ENCODE data around the gene BAZ1B. TPM values are rescaled to one million over a fixed set of nuclear protein-coding genes. Genes with fewer than 3 reads are reported as not detected.
A peak's percentile ranks its signal among the peaks of the same experiment; 100 is the strongest.

BAZ1B gene
- total RNA-seq, 1 experiment from 2014 or later: 66.3 TPM

DNA sequence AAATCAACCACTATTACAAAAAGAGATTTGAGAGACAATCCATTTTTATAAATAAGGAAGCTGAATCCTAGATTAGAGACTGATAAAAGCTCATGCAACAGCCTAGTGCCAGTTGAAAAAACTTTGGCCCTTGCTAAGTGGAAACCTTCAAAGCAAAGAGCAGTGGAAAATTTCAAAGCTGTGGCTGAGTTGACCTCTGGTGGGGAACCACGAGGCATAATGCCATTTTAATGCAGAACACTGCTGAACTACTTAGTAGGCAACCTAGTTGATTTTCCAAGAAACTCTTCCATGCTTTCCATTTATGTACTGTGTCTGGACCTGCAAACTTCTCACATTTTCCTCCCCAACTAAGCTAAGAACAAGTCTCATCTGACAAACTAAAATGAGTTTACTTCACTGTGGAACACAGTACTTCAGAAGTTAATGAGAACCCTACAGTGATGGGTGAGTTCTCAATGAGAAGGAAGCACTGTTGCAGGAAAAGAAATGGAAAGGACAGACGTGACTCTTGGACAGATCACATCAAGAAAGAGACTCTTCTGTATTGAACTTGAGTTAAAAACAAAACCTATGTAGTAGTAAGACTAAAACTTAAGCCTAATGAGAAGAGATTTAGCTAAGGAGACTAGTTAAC, 69.0 kb downstream of the BAZ1B start:
- H3K4me1 Mint-ChIP-seq: no peaks in the 10 kb centered on the region
- ChIA-PET POLR2A (no interaction called here), CTCF (interaction anchor here (1.5 kb wide), 1 partner anchor 272 kb away, joined by 5 read pairs; no protein-coding TSS in a partner anchor)
- H3K36me3 Mint-ChIP-seq: peaks cover 70% of the 10 kb centered on the region
- H3K27me3 Mint-ChIP-seq (ENCODE audit: low read depth): no peaks in the 10 kb centered on the region
- DNase-seq (ENCODE audit: low spot score) (no peak), ATAC-seq (no peak)
- no peak for TF ChIP-seq ZNF396 (CRISPR knock-in tag; IDR thresholded peaks at IDR 0.05; ENCODE audit: borderline replicate concordance)
- TF ChIP-seq TP53 (CRISPR knock-in tag; IDR thresholded peaks at IDR 0.05): no peak
- TF ChIP-seq, protein P1, sequence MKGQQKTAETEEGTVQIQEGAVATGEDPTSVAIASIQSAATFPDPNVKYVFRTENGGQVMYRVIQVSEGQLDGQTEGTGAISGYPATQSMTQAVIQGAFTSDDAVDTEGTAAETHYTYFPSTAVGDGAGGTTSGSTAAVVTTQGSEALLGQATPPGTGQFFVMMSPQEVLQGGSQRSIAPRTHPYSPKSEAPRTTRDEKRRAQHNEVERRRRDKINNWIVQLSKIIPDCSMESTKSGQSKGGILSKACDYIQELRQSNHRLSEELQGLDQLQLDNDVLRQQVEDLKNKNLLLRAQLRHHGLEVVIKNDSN (CRISPR knock-in tag; IDR thresholded peaks at IDR 0.05): no peak
- TF ChIP-seq SMAD3 (CRISPR knock-in tag; IDR thresholded peaks at IDR 0.05; ENCODE audit: borderline replicate concordance): no peak
- TF ChIP-seq JUN (CRISPR knock-in tag; IDR thresholded peaks at IDR 0.05): no peak
- no peak for TF ChIP-seq FOXK1 (CRISPR knock-in tag; IDR thresholded peaks at IDR 0.05)
- TF ChIP-seq, protein P2, sequence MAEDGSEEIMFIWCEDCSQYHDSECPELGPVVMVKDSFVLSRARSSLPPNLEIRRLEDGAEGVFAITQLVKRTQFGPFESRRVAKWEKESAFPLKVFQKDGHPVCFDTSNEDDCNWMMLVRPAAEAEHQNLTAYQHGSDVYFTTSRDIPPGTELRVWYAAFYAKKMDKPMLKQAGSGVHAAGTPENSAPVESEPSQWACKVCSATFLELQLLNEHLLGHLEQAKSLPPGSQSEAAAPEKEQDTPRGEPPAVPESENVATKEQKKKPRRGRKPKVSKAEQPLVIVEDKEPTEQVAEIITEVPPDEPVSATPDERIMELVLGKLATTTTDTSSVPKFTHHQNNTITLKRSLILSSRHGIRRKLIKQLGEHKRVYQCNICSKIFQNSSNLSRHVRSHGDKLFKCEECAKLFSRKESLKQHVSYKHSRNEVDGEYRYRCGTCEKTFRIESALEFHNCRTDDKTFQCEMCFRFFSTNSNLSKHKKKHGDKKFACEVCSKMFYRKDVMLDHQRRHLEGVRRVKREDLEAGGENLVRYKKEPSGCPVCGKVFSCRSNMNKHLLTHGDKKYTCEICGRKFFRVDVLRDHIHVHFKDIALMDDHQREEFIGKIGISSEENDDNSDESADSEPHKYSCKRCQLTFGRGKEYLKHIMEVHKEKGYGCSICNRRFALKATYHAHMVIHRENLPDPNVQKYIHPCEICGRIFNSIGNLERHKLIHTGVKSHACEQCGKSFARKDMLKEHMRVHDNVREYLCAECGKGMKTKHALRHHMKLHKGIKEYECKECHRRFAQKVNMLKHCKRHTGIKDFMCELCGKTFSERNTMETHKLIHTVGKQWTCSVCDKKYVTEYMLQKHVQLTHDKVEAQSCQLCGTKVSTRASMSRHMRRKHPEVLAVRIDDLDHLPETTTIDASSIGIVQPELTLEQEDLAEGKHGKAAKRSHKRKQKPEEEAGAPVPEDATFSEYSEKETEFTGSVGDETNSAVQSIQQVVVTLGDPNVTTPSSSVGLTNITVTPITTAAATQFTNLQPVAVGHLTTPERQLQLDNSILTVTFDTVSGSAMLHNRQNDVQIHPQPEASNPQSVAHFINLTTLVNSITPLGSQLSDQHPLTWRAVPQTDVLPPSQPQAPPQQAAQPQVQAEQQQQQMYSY (CRISPR knock-in tag; IDR thresholded peaks at IDR 0.05): no peak
- TF ChIP-seq KAT7 (CRISPR knock-in tag; IDR thresholded peaks at IDR 0.05; ENCODE audit: borderline replicate concordance): no peak
- TF ChIP-seq, protein P3, sequence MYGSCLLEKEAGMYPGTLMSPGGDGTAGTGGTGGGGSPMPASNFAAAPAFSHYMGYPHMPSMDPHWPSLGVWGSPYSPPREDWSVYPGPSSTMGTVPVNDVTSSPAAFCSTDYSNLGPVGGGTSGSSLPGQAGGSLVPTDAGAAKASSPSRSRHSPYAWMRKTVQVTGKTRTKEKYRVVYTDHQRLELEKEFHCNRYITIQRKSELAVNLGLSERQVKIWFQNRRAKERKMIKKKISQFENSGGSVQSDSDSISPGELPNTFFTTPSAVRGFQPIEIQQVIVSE (CRISPR knock-in tag; IDR thresholded peaks at IDR 0.05; ENCODE audit: borderline replicate concordance): no peak
- H3K27ac Mint-ChIP-seq: peak overlapping the region; percentile 62
- no peak overlapping the region for H3K4me3 Mint-ChIP-seq
- H3K9me3 Mint-ChIP-seq: no peaks in the 10 kb centered on the region

DNA sequence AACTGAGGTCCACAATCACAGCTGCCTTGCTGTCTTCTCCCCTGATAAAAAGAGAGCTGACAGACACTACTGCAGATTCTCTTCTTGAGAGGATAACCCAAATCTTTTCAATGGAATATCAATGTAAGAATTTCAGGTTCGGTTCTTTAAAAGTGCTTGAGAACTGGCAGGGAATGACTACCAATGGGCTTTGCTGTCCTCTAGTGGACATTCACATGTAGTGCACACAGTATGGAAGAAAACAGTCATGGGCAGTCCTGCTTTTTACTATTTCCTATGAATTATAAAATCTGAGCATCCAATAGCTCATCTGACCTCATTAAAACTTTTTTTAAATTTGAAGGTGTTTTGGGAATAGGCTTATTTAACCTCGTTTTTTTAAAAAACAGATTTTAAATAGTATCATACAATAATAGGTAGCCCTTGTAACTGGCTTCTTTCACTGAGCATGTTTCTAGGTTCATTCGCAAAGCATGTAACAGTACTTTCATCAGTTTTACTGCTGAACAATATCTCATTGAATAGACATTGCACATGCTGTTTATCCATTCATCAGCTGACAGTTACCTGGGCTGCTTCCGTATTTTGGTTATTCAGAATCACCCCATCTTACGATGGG, 70.2 kb downstream of the BAZ1B start:
- TF ChIP-seq ZNF396 (CRISPR knock-in tag; IDR thresholded peaks at IDR 0.05; ENCODE audit: borderline replicate concordance): no peak
- TF ChIP-seq, protein P4, sequence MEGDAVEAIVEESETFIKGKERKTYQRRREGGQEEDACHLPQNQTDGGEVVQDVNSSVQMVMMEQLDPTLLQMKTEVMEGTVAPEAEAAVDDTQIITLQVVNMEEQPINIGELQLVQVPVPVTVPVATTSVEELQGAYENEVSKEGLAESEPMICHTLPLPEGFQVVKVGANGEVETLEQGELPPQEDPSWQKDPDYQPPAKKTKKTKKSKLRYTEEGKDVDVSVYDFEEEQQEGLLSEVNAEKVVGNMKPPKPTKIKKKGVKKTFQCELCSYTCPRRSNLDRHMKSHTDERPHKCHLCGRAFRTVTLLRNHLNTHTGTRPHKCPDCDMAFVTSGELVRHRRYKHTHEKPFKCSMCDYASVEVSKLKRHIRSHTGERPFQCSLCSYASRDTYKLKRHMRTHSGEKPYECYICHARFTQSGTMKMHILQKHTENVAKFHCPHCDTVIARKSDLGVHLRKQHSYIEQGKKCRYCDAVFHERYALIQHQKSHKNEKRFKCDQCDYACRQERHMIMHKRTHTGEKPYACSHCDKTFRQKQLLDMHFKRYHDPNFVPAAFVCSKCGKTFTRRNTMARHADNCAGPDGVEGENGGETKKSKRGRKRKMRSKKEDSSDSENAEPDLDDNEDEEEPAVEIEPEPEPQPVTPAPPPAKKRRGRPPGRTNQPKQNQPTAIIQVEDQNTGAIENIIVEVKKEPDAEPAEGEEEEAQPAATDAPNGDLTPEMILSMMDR (IDR thresholded peaks at IDR 0.05): peak; percentile 87
- no peaks in the 10 kb centered on the region for H3K27me3 Mint-ChIP-seq (ENCODE audit: low read depth)
- no peaks in the 10 kb centered on the region for H3K9me3 Mint-ChIP-seq
- POLR2A ChIA-PET: no interaction called here
- CTCF ChIA-PET: interaction anchor here (0.6 to 1.9 kb wide), 12 partner anchors 12 to 274 kb away, joined by 3 to 12 read pairs (median 4); partner anchors contain the start of gene BAZ1B
- peak overlapping the region; percentile 78; the same call in 1 of the 2 replicates for H3K27ac Mint-ChIP-seq
- no peaks in the 10 kb centered on the region for H3K4me1 Mint-ChIP-seq
- peaks cover 69% of the 10 kb centered on the region for H3K36me3 Mint-ChIP-seq
- H3K4me3 Mint-ChIP-seq: no peak overlapping the region
- no peak for DNase-seq (ENCODE audit: low spot score)
- ATAC-seq: peak; percentile 61; the same call in 1 of the 2 replicates

DNA sequence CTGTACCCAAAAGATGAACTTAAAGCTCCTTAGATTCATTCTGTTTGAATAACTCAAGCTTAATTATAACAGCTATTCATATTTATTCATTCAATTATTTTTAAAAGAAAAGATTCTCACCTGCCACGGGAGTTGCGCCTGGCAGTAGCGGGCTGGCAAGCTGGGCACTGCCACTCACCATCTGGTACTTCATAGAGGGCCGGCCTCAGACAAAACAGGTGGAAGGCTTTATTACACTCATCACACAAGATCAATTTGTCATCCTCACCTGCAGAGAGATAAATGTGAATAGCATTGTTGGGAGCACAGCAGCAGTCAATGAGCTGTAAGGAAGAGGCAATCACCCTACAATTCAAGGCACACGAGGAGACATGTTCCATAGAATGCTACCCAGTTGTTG, 72.7 kb downstream of the BAZ1B start:
- no peaks in the 10 kb centered on the region for H3K4me1 Mint-ChIP-seq
- peaks cover 71% of the 10 kb centered on the region for H3K36me3 Mint-ChIP-seq
- POLR2A ChIA-PET: no interaction called here
- no peaks in the 10 kb centered on the region for H3K27me3 Mint-ChIP-seq (ENCODE audit: low read depth)
- TF ChIP-seq, protein P5, sequence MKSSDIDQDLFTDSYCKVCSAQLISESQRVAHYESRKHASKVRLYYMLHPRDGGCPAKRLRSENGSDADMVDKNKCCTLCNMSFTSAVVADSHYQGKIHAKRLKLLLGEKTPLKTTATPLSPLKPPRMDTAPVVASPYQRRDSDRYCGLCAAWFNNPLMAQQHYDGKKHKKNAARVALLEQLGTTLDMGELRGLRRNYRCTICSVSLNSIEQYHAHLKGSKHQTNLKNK (CRISPR knock-in tag; IDR thresholded peaks at IDR 0.05): no peak
- no peak for TF ChIP-seq ZNF232 (CRISPR knock-in tag; IDR thresholded peaks at IDR 0.05)
- no peak for ATAC-seq
- no peak for DNase-seq (ENCODE audit: low spot score)
- H3K27ac Mint-ChIP-seq: no peak overlapping the region
- no peaks in the 10 kb centered on the region for H3K9me3 Mint-ChIP-seq
- CTCF ChIA-PET: interaction anchor here (1.3 kb wide), 1 partner anchor 125 kb away, joined by 7 read pairs; no protein-coding TSS in a partner anchor
- no peak overlapping the region for H3K4me3 Mint-ChIP-seq

All from WTC11 (cell line).